ENCODE measurements around the gene ABCB6. TPM values are rescaled to one million over a fixed set of nuclear protein-coding genes. Genes with fewer than 3 reads are reported as not detected.

ABCB6 gene
- total and polyA plus RNA-seq, 10 of the 15 experiments (the other 5 are each of a cell fraction or from before 2014, with no cell fraction given), result 2.3 to 22.1 (median 13.8) TPM

DNA sequence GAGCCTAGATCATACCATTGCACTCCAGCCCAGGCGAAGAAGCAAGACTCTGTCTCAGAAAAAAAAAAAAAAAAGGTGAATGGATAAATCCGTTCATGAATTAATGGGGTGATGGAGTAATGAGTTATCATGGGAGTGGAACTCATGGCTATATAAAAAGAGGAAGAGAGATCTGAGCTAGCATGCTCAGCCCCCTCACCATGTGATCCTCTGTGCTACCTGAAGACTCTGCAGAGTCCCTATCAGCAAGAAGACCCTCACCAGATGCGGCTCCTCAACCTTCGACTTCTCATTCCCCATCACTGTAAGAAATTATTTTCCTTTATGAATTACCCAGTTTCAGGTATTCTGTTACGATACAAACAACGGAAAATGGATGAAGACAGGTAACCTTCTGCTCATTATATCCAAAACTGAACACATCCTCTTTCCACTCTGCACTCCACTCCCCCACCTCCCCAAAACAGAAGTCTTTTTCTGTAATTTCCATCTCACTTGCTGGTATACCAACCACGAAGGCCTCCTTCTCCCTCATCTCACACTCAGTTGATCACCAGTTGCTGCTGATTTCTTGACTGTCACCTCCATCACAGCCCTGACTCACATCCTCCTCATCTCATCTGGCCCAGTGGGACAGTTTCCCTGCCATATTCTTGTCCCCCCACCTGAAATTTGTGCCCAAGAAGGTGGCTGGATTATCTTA lies 31.9 kb downstream of the ABCB6 start:
- H3K27ac ChIP-seq (ENCODE audit: control insufficient read depth, insufficient read depth), result no peak overlapping the region
- no peak overlapping the region for H3K9ac ChIP-seq (ENCODE audit: control insufficient read depth, insufficient read depth, low read length)
- H3K4me1 ChIP-seq (ENCODE audit: control insufficient read depth, insufficient read depth, low read length), result no peaks in the 10 kb centered on the region; the same call in 1 of the 2 replicates
- H3K27me3 ChIP-seq (replicated peaks in 1 of 2; ENCODE audit: control insufficient read depth in 2 of 2, insufficient read depth in 2 of 2, low read length in 1 of 2), result no peaks in the 10 kb centered on the region
- no peak overlapping the region for H3K4me3 ChIP-seq
- FAIRE-seq (no peak), ATAC-seq (peak; percentile 17; the same call in 1 of the 3 replicates), DNase-seq (ENCODE audit: low read depth, low spot score) (no peak)
- intact Hi-C loops (cut with micrococcal nuclease; ENCODE audit: unreplicated experiment), result no loop called here
- no peaks in the 10 kb centered on the region for H3K79me2 ChIP-seq (ENCODE audit: control insufficient read depth, insufficient read depth, low read length)
- in situ Hi-C loops (cut with MboI), result no loop called here
- no TSS peak for BruUV-seq (replicated peaks)
- H3K4me2 ChIP-seq (ENCODE audit: control insufficient read depth, insufficient read depth), result no peak overlapping the region
- no peak for TF ChIP-seq TCF12 (IDR thresholded peaks at IDR 0.05; ENCODE audit: low read depth, low read length)
- TF ChIP-seq SMARCA5 (IDR thresholded peaks at IDR 0.05), result no peak
- peak; percentile 71 for TF ChIP-seq SPI1 (IDR thresholded peaks at IDR 0.05; ENCODE audit: borderline replicate concordance, insufficient read depth, low read depth, low read length)
- no peak for TF ChIP-seq NR2C2 (IDR thresholded peaks at IDR 0.05; ENCODE audit: borderline replicate concordance, control insufficient read depth, insufficient read length, low read depth)
- TF ChIP-seq, protein P1, sequence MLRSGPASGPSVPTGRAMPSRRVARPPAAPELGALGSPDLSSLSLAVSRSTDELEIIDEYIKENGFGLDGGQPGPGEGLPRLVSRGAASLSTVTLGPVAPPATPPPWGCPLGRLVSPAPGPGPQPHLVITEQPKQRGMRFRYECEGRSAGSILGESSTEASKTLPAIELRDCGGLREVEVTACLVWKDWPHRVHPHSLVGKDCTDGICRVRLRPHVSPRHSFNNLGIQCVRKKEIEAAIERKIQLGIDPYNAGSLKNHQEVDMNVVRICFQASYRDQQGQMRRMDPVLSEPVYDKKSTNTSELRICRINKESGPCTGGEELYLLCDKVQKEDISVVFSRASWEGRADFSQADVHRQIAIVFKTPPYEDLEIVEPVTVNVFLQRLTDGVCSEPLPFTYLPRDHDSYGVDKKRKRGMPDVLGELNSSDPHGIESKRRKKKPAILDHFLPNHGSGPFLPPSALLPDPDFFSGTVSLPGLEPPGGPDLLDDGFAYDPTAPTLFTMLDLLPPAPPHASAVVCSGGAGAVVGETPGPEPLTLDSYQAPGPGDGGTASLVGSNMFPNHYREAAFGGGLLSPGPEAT (IDR thresholded peaks at IDR 0.05; ENCODE audit: low read depth), result 0 out of 2 replicates have a peak, but pooled peaks have one; percentile 19
- TF ChIP-seq IRF5 (IDR thresholded peaks at IDR 0.05; ENCODE audit: borderline replicate concordance), result no peak
- no peak for TF ChIP-seq BCL11A (IDR thresholded peaks at IDR 0.05; ENCODE audit: low read depth, low read length)
- TF ChIP-seq BRCA1 (IDR thresholded peaks at IDR 0.05; ENCODE audit: low read depth, low read length), result no peak
- no peak for TF ChIP-seq MXI1 (IDR thresholded peaks at IDR 0.05; ENCODE audit: low read depth, low read length)
- TF ChIP-seq NBN (IDR thresholded peaks at IDR 0.05), result 0 out of 2 replicates have a peak, but pooled peaks have one; percentile 32
- TF ChIP-seq POLR2AphosphoS2 (IDR thresholded peaks at IDR 0.05; ENCODE audit: low read depth, low read length), result 0 out of 2 replicates have a peak, but pooled peaks have one; percentile 28
- TF ChIP-seq ZNF622 (IDR thresholded peaks at IDR 0.05), result no peak
- TF ChIP-seq RUNX3 (IDR thresholded peaks at IDR 0.05; ENCODE audit: low read length), result no peak
- no peak for TF ChIP-seq NR2C1 (IDR thresholded peaks at IDR 0.05)
- TF ChIP-seq CBX3 (IDR thresholded peaks at IDR 0.05; ENCODE audit: borderline replicate concordance, low read depth), result no peak
- TF ChIP-seq, protein P2, sequence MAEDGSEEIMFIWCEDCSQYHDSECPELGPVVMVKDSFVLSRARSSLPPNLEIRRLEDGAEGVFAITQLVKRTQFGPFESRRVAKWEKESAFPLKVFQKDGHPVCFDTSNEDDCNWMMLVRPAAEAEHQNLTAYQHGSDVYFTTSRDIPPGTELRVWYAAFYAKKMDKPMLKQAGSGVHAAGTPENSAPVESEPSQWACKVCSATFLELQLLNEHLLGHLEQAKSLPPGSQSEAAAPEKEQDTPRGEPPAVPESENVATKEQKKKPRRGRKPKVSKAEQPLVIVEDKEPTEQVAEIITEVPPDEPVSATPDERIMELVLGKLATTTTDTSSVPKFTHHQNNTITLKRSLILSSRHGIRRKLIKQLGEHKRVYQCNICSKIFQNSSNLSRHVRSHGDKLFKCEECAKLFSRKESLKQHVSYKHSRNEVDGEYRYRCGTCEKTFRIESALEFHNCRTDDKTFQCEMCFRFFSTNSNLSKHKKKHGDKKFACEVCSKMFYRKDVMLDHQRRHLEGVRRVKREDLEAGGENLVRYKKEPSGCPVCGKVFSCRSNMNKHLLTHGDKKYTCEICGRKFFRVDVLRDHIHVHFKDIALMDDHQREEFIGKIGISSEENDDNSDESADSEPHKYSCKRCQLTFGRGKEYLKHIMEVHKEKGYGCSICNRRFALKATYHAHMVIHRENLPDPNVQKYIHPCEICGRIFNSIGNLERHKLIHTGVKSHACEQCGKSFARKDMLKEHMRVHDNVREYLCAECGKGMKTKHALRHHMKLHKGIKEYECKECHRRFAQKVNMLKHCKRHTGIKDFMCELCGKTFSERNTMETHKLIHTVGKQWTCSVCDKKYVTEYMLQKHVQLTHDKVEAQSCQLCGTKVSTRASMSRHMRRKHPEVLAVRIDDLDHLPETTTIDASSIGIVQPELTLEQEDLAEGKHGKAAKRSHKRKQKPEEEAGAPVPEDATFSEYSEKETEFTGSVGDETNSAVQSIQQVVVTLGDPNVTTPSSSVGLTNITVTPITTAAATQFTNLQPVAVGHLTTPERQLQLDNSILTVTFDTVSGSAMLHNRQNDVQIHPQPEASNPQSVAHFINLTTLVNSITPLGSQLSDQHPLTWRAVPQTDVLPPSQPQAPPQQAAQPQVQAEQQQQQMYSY (CRISPR knock-in tag; IDR thresholded peaks at IDR 0.05), result no peak
- H4K20me1 ChIP-seq (ENCODE audit: control insufficient read depth, insufficient read depth), result no peaks in the 10 kb centered on the region
- H2AFZ ChIP-seq (ENCODE audit: control insufficient read depth, low read depth, low read length), result no peak overlapping the region
- RAD21 ChIA-PET (ENCODE audit: unreplicated experiment), result no interaction called here
- CTCF ChIA-PET, result no interaction called here
- H3K9me3 ChIP-seq (replicated peaks; ENCODE audit: control insufficient read depth, insufficient read depth, low read length), result no peaks in the 10 kb centered on the region
- POLR2A ChIA-PET, result no interaction called here
- SMC1A ChIA-PET (ENCODE audit: uncharacterized antibody, unreplicated experiment), result no interaction called here
- 65% methylated on average over 6 of the region's 7 CpGs for WGBS (ENCODE audit: insufficient coverage, insufficient replicate concordance, low lambda C conversion rate, missing lambda C conversion rate)
- H3K36me3 ChIP-seq (ENCODE audit: control insufficient read depth in 2 of 2, insufficient read depth in 2 of 2, low read length in 1 of 2), result peaks cover 4 to 8% of the 10 kb centered on the region in 2 experiments; a peak in 2 of 4 replicates

Measured in GM12878 (cell line).